Measurements from ENCODE around the gene TAL1. TPM values are rescaled to one million over a fixed set of nuclear protein-coding genes. Genes with fewer than 3 reads are reported as not detected.
"Not testable (repeated sequence)": the region's sequence is repeated elsewhere in the genome, so short reads cannot be mapped to it uniquely, and the experiment has no call there.

TAL1 gene
- total RNA-seq: not detected in 2 replicates

DNA sequence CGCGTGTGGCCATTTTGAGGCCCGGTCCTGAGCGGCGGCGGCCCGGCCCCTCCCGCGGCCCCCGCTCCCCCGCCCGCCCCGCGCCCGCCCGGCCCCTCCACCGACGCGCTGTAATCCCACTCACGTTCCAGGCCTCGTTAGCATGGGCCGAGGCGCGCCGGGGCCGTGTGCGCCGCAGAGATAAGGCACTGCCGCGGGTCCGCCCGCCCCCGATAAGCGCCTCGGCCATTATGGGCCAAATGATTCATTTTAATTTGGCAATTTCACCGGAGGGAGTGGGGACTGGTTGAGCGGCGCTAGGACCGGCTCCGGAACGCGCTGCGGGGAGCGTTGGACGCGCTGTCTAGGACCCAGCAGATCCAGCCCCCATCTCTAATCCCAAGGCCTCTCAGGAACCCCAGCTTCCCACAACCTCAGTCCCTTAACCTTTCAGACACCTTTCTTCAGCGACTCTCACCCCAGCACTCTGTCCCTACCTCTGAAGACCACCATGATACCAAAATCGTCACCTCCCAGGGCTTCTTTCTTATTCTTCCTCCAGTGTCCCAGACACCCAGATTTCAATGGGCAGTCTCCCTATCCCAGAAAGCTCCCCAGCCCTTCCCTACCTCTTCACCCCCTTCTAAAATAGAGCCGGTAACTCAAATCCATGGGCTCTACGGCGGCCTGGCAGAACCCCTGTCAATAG lies at the start of gene TAL1:
Gene TAL1 (minus strand): TSS at position 39 of the 688 bp plus-strand sequence. CDS start 6,337 bp downstream, outside the sequence.
- Mint-ChIP-seq H3K9me3 (no peaks in the 10 kb centered on the region), H3K4me1 (ENCODE audit: low read depth) (peaks cover 31% of the 10 kb centered on the region), H3K36me3 (ENCODE audit: low read depth) (no peaks in the 10 kb centered on the region), H3K4me3 (ENCODE audit: low read depth) (peak within 1 kb of the TSS; percentile 81), H3K27ac (peak within 1 kb of the TSS; percentile 29), H3K27me3 (ENCODE audit: low read depth) (peaks cover 77% of the 10 kb centered on the region)
- intact Hi-C loops (cut with micrococcal nuclease): loop anchor here (5.0 kb wide), 1 partner anchor 740 kb away; no protein-coding TSS in a partner anchor
- no peak for DNase-seq (ENCODE audit: low spot score)

DNA sequence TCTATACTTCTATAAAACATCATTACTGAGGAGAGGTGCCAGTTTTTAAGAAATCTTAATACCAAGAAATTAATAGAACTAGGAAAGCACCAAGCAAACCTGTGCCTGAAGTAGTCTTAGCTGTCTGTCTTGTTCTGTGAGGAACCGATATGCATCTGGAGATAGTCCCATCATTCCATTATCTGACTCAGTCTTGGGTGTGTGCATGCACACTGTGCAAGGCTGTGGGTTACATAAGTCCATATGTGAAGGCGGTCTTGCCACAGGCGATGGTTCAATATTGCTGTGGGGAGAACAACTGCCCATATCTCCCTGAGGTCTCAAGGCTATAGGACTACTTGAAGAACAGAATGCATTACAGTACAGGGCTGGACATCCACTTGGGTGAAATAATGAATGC lies 48.1 kb upstream of the TAL1 start:
- H3K36me3 Mint-ChIP-seq (ENCODE audit: low read depth): peaks cover 41% of the 10 kb centered on the region
- H3K27me3 Mint-ChIP-seq (ENCODE audit: low read depth): no peaks in the 10 kb centered on the region
- no peak overlapping the region for H3K4me3 Mint-ChIP-seq (ENCODE audit: low read depth)
- H3K27ac Mint-ChIP-seq: no peak overlapping the region
- peaks cover 10% of the 10 kb centered on the region for H3K4me1 Mint-ChIP-seq (ENCODE audit: low read depth)
- H3K9me3 Mint-ChIP-seq: no peaks in the 10 kb centered on the region
- intact Hi-C loops (cut with micrococcal nuclease): no loop called here
- no peak for DNase-seq (ENCODE audit: low spot score)

DNA sequence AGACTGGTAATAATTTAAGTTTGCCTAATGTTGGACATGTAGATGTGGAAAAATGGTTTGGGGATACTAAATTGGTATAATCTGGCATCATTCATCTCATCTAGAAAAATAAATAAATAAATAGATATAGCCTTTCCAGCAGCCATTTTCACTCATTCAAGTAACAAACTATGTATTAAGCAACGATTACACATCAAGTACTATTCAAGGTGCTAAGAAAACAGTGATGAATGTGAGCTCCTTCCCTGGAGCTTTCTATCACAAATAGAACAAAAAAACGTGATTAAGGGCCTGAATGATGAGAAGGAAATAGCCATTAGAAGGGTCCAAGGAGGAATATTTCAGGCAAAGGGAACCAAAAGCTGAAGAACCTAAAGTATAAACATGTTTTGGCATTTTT lies 44.8 kb upstream of the TAL1 start:
- H3K9me3 Mint-ChIP-seq: no peaks in the 10 kb centered on the region
- intact Hi-C loops (cut with micrococcal nuclease): no loop called here
- H3K4me1 Mint-ChIP-seq (ENCODE audit: low read depth): peaks cover 10% of the 10 kb centered on the region
- no peak for DNase-seq (ENCODE audit: low spot score)
- no peaks in the 10 kb centered on the region for H3K27me3 Mint-ChIP-seq (ENCODE audit: low read depth)
- H3K36me3 Mint-ChIP-seq (ENCODE audit: low read depth): peaks cover 47% of the 10 kb centered on the region
- no peak overlapping the region for H3K4me3 Mint-ChIP-seq (ENCODE audit: low read depth)
- H3K27ac Mint-ChIP-seq: no peak overlapping the region

DNA sequence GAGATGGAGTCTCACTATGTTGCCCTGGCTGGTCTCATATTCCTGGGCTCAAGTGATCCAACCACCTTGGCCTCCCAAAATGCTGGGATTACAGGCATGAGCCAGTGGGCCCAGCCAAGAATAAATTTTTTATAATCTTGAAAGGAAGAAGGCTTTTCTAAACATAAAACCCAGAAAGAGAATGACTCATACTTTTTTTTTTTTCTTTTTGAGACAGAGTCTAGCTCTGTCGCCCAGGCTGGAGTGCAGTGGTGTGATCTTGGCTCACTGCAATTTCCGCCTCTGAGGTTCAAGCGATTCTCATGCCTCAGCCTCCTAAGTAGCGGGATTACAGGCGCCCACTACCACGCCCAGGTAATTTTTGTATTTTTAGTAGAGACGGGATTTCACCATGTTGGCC lies 43.8 kb upstream of the TAL1 start:
- H3K27ac Mint-ChIP-seq; H3K27me3 Mint-ChIP-seq (ENCODE audit: low read depth); intact Hi-C loops (cut with micrococcal nuclease); H3K4me3 Mint-ChIP-seq (ENCODE audit: low read depth); H3K9me3 Mint-ChIP-seq; DNase-seq (ENCODE audit: low spot score): not testable (repeated sequence)
- Mint-ChIP-seq H3K36me3 (ENCODE audit: low read depth) (peaks cover 46% of the 10 kb centered on the region), H3K4me1 (ENCODE audit: low read depth) (peaks cover 10% of the 10 kb centered on the region)

DNA sequence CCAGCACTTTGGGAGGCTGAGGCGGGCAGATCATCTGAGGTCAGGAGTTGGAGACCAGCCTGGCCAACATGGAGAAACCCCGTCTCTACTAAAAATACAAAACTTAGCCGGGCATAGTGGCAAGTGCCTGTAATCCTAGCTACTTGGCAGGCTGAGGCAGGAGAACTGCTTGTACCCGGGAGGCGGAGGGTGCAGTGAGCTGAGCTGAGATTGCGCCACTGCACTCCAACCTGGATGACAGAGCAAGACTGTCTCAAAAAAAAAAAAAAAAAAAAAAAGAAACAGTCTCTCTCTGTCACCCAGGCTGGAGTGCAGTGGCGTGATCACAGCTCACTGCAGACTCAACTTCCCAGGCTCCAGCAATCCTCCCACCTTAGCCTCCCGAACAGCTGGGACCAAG lies 33.5 kb upstream of the TAL1 start:
- DNase-seq (ENCODE audit: low spot score); H3K4me3 Mint-ChIP-seq (ENCODE audit: low read depth); H3K27ac Mint-ChIP-seq; H3K27me3 Mint-ChIP-seq (ENCODE audit: low read depth); H3K9me3 Mint-ChIP-seq; intact Hi-C loops (cut with micrococcal nuclease); H3K4me1 Mint-ChIP-seq (ENCODE audit: low read depth): not testable (repeated sequence)
- peaks cover 46% of the 10 kb centered on the region for H3K36me3 Mint-ChIP-seq (ENCODE audit: low read depth)

DNA sequence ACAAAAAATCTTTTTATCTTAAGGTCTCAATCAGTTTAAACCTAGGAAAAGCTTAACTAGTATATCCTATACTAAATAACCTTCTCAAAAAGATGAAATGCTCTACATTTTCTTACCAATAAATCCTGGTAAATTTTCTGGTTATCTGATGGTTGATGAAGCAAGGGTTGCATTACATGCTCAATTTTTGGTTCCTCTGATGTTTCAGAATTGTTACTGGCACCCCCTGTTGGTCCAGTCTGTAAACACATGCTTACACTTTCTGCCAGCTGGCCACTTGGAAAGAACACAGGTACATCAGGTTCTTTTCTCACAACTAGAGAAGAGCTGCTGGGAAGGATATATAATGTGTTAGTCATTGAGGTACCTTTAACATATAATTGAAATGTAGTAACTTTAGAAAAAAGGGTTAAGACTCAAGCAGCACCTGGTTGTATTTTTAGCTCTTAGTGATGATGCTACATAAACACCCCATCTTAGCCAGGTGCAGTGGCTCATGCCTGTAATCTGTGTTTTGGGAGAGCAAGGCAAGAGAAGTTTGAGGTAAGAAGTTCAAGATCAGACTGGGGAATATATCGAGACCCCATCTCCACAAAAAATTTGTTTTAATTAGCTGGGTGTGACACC lies 30.9 kb upstream of the TAL1 start:
- peak; percentile 39 for DNase-seq (ENCODE audit: low spot score)
- no peaks in the 10 kb centered on the region for H3K9me3 Mint-ChIP-seq
- H3K27ac Mint-ChIP-seq: no peak overlapping the region
- no peak overlapping the region for H3K4me3 Mint-ChIP-seq (ENCODE audit: low read depth)
- intact Hi-C loops (cut with micrococcal nuclease): loop anchor here (1.0 to 5.0 kb wide), 2 partner anchors 70 to 86 kb away; no protein-coding TSS in a partner anchor
- H3K36me3 Mint-ChIP-seq (ENCODE audit: low read depth): peaks cover 45% of the 10 kb centered on the region
- no peaks in the 10 kb centered on the region for H3K4me1 Mint-ChIP-seq (ENCODE audit: low read depth)
- H3K27me3 Mint-ChIP-seq (ENCODE audit: low read depth): no peaks in the 10 kb centered on the region

DNA sequence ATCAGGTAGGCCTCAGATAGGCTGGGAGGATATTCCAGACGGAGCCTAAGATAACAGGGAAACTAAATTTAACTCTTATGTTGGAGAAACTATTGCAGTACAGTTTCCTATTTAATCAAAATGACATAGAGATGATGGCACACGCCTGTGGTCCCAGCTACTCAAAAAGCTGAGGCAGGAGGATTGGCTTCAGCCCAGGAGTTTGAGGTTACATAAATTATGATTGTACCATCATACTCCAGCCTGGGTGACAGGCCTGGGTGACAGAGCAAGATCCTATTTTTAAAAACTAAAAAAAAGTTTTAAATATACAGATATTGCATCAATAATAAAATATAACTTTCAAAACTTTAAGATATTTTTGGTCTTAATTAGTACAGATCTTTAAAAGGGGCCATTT lies 25.2 kb upstream of the TAL1 start:
- DNase-seq (ENCODE audit: low spot score): no peak
- no peaks in the 10 kb centered on the region for H3K27me3 Mint-ChIP-seq (ENCODE audit: low read depth)
- peaks cover 40% of the 10 kb centered on the region for H3K36me3 Mint-ChIP-seq (ENCODE audit: low read depth)
- H3K4me1 Mint-ChIP-seq (ENCODE audit: low read depth): peaks cover 2% of the 10 kb centered on the region
- intact Hi-C loops (cut with micrococcal nuclease): no loop called here
- H3K4me3 Mint-ChIP-seq (ENCODE audit: low read depth): no peak overlapping the region
- no peak overlapping the region for H3K27ac Mint-ChIP-seq
- H3K9me3 Mint-ChIP-seq: no peaks in the 10 kb centered on the region

DNA sequence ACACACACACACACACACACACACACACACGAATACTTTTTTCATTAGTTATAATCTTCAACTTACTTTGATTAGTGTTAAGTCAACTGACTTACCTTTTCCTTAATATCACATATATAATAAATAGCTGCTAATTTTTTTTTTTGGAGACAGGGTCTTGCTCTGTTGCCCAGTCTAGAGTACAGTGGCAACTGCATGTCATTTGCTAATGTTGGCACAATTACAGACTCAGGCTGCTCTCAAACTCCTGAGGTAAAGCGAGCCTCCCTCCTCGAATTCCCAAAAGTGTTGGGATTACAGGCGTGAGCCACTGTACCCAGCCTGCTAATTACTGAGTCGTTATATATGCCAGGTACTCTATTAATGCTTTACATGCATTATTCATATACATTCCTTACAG lies 20.8 kb upstream of the TAL1 start:
- H3K9me3 Mint-ChIP-seq: no peaks in the 10 kb centered on the region
- no peaks in the 10 kb centered on the region for H3K27me3 Mint-ChIP-seq (ENCODE audit: low read depth)
- no peak for DNase-seq (ENCODE audit: low spot score)
- H3K36me3 Mint-ChIP-seq (ENCODE audit: low read depth): peaks cover 42% of the 10 kb centered on the region
- peaks cover 2% of the 10 kb centered on the region for H3K4me1 Mint-ChIP-seq (ENCODE audit: low read depth)
- no peak overlapping the region for H3K4me3 Mint-ChIP-seq (ENCODE audit: low read depth)
- no peak overlapping the region for H3K27ac Mint-ChIP-seq
- intact Hi-C loops (cut with micrococcal nuclease): no loop called here

DNA sequence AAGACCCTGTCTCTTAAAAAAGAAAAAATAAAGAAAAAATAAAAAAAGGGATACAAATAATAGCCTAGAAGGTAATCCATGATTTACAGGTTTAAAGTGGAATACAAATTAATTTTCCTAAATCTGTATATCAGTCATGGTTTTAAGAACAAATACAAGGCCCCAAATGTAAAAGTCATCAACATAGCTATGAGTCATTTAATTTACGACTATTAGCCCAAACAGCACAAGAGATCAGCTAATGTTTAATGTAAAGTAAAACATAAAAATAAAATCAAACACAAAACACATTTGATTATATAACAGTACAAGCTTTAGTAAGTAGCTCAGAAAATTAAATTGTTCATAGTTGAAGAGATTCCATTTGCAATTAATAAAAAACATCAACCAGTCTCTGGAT lies 20.3 kb upstream of the TAL1 start:
- Mint-ChIP-seq H3K9me3 (no peaks in the 10 kb centered on the region), H3K4me3 (ENCODE audit: low read depth) (no peak overlapping the region), H3K27ac (no peak overlapping the region), H3K36me3 (ENCODE audit: low read depth) (peaks cover 39% of the 10 kb centered on the region), H3K4me1 (ENCODE audit: low read depth) (peaks cover 2% of the 10 kb centered on the region), H3K27me3 (ENCODE audit: low read depth) (no peaks in the 10 kb centered on the region)
- no peak for DNase-seq (ENCODE audit: low spot score)
- intact Hi-C loops (cut with micrococcal nuclease): no loop called here

DNA sequence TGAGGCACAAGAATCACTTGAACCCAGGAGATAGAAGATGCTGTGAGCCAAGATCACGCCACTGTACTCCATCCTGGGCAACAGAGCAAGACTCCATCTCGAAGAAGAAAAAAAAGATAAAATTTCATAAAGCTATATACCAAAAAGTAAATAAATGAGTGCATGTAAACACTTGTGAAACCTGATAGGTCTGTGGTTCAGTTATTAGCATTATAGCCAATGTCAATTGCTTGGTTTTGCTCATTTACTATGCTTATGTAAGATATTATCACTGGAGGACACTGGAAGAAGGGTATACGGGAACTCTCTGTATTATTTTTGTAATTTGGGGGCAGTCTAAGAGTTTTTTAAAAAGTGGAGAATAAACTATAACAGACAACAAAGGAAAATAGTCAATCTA lies 17.7 kb upstream of the TAL1 start:
- intact Hi-C loops (cut with micrococcal nuclease): no loop called here
- no peak for DNase-seq (ENCODE audit: low spot score)
- Mint-ChIP-seq H3K4me1 (ENCODE audit: low read depth) (peaks cover 2% of the 10 kb centered on the region), H3K9me3 (no peaks in the 10 kb centered on the region), H3K27ac (no peak overlapping the region), H3K27me3 (ENCODE audit: low read depth) (peaks cover 7% of the 10 kb centered on the region), H3K4me3 (ENCODE audit: low read depth) (no peak overlapping the region), H3K36me3 (ENCODE audit: low read depth) (peaks cover 28% of the 10 kb centered on the region)

DNA sequence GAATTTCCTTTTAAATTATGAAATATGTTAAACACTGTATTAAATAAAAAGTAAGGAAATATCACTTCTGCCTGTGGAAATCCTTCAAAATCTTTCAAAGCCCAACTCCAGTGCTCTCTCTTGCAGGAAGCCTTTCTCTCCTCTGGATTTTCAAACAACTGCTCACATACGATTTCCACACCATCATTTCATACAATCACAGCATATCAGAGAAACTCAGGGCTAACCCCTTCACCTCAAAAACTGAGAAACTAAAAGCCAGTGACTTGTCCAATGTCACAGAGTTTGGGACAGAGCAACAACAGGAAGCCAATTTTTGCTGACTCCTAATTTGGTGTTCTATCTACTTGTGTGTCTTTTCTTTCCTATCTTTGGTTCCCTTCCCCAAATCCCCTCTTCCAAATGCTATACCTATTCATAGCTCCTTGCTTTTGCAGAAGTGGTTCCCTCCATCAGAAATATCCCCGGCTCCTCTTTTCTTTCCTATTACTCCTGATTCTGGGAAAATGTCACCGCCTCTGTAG lies 12.4 kb upstream of the TAL1 start:
- Mint-ChIP-seq H3K4me1 (ENCODE audit: low read depth) (peaks cover 10% of the 10 kb centered on the region), H3K4me3 (ENCODE audit: low read depth) (no peak overlapping the region), H3K27me3 (ENCODE audit: low read depth) (peaks cover 26% of the 10 kb centered on the region), H3K9me3 (no peaks in the 10 kb centered on the region), H3K27ac (no peak overlapping the region), H3K36me3 (ENCODE audit: low read depth) (peaks cover 4% of the 10 kb centered on the region)
- no peak for DNase-seq (ENCODE audit: low spot score)
- intact Hi-C loops (cut with micrococcal nuclease): no loop called here

DNA sequence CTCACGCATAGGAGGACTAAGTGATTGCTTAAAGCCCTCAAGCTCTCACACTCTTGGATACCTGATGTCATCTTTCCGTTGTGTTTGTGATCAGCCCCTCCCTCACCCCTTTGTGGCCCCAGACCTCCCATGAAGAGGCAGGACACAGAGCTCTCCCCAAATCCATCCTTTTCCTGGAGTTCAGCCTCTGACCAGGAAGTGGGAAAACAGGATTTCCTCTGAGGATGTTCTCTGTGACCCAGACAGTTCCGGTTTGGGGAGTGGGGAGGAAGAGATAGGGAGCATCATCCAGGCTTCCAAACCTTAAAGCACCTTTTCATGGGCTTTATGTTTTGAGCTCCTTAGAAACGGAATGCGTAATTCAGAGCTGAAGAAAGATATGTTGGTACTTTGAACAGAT lies 11.9 kb upstream of the TAL1 start:
- peaks cover 26% of the 10 kb centered on the region for H3K27me3 Mint-ChIP-seq (ENCODE audit: low read depth)
- intact Hi-C loops (cut with micrococcal nuclease): no loop called here
- no peak overlapping the region for H3K27ac Mint-ChIP-seq
- H3K9me3 Mint-ChIP-seq: no peaks in the 10 kb centered on the region
- DNase-seq (ENCODE audit: low spot score): no peak
- peaks cover 2% of the 10 kb centered on the region for H3K36me3 Mint-ChIP-seq (ENCODE audit: low read depth)
- no peak overlapping the region for H3K4me3 Mint-ChIP-seq (ENCODE audit: low read depth)
- peaks cover 15% of the 10 kb centered on the region for H3K4me1 Mint-ChIP-seq (ENCODE audit: low read depth)

Data from activated T-helper 2 cell treated with anti-CD3 and anti-CD28 coated beads, Interferon-gamma antibody, Interleukin-2, Interleukin-4, amounts not matched to agents 10 μg/mL and 5 μg/mL and 100 μg/mL, durations not matched to agents 14 hours and 24 hours and 36 hours (primary cell).